ENCODE results near the gene CEACAM8. TPM values are rescaled to one million over a fixed set of nuclear protein-coding genes. Genes with fewer than 3 reads are reported as not detected.

CEACAM8 gene
- not detected in 2 replicates for total RNA-seq

DNA sequence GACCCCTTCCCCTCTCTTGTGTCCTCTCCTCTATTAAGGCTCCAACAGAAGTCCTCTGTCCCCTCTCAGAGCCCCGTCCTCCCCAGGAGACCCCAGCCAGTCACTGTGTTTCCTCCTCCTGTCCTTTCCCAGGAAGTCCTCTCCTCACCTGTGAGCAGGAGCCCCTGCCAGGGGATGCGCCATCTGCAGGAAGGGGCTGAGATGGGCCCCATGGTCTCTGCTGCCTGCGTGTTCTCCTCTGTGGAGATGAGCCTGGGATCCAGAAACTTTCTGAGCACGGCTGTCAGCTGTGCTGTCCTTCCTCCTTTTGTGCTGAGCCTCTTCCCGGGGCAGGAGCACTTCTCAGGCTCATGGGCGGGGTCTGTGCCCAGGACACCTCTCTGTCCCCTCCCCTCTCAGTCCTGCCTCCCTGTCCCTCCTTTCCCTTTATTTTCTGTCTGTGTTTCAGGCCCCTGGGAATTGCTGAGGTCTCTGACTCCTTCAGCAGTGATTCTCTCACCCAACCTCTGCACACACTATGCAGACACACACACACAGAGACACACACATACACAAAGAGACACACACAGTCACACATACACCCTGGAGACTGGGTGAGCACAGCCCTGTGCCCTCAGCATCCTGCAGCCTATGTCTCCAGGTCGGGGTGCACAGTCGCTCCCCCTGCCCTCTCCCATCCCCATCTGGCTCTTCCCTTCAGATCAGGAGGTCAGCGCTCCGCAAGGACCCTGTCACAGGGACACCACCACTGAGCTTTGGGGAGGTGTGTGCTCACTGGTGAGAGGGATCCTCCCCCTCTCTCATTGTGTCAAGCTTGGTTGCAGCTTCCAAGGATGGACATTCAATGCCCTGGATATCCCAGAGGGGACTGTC, at the start of gene CEACAM8:
TSS of gene CEACAM8 (minus strand) at position 308 of the 873 bp plus-strand sequence. CDS start at position 212, 96 bp downstream.

Other genes starting within 250 kb of the CEACAM8 start
- gene CNFN, start 204.6 kb downstream of the CEACAM8 start, total RNA-seq: not detected in 2 replicates
- 2.2 and 2.9 TPM in 2 replicates for gene LIPE, start 167.5 kb downstream of the CEACAM8 start, total RNA-seq
- gene CXCL17, start 152.0 kb downstream of the CEACAM8 start, total RNA-seq: not detected in 2 replicates
- gene CEACAM1, start 66.4 kb downstream of the CEACAM8 start, total RNA-seq: not detected in 2 replicates
- not detected in 2 replicates for gene PSG3, start 145.6 kb upstream of the CEACAM8 start, total RNA-seq
- gene PSG8, start 170.8 kb upstream of the CEACAM8 start, total RNA-seq: 0.17 TPM in 1 of 2 replicates, not detected in the other

All from smooth muscle cell of trachea (primary cell).